ENCODE data around the gene ZFP62. TPM values are rescaled to one million over a fixed set of nuclear protein-coding genes. Genes with fewer than 3 reads are reported as not detected.

The ZFP62 gene
- total RNA-seq, 4 donors from 2014 or later, result 17.7 to 22.8 (median 20.5) TPM

DNA sequence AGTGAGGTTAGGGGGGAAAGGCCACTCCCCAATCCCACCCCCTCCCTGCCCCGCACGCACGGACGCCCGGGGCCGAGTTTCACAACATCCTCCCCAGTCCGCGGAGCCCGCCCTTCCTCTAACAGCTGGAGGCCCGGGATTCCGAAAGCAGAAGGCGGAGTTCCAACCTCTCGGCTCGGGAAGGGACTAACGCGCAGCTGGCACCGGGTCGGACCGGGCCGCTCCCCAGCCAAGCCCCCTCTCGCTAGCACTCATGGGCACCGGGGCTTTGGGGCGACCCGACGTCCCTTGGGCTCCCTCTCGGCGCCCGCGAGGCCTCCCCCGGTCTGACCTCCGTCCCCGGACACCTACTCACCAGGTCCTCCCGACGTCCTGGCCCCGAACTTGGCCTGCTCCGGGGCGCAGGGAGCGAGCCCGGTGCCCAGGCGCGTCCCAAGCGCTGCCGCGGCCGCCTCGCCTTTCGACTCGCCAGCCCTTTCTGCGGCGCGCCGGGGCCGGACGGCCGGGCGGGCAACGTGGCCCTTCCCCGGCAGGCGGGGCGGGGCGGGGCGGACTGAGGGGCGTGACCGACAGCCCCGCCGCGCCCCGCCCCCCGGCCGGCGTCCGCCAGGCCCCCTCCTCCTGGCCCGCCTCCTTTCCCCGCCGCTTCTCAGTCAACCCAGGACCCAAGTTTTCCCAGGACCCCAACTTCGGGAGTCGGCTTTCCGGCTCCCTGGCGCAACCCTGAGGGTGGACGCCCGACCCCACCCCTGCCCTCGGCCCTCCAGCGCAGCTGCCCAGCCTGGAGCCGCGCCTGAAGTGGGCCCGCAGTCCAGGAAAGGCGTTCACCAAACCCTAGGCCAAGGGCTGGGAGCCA is 58.5 kb downstream of the ZFP62 start, which contains the start of gene MGAT1:
TSS of gene MGAT1 (minus strand) at position 482 of the 856 bp plus-strand sequence. CDS start 9,835 bp downstream, outside the sequence.
- TF ChIP-seq POLR2AphosphoS5 (IDR thresholded peaks at IDR 0.05) (peak; percentile 70 to 90), EP300 (IDR thresholded peaks at IDR 0.05) (no peak), POLR2A (IDR thresholded peaks at IDR 0.05; ENCODE audit: low read depth) (peak; percentile 76)
- TF ChIP-seq, protein P1, sequence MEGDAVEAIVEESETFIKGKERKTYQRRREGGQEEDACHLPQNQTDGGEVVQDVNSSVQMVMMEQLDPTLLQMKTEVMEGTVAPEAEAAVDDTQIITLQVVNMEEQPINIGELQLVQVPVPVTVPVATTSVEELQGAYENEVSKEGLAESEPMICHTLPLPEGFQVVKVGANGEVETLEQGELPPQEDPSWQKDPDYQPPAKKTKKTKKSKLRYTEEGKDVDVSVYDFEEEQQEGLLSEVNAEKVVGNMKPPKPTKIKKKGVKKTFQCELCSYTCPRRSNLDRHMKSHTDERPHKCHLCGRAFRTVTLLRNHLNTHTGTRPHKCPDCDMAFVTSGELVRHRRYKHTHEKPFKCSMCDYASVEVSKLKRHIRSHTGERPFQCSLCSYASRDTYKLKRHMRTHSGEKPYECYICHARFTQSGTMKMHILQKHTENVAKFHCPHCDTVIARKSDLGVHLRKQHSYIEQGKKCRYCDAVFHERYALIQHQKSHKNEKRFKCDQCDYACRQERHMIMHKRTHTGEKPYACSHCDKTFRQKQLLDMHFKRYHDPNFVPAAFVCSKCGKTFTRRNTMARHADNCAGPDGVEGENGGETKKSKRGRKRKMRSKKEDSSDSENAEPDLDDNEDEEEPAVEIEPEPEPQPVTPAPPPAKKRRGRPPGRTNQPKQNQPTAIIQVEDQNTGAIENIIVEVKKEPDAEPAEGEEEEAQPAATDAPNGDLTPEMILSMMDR (IDR thresholded peaks at IDR 0.05), result no peak
- H3K4me1 ChIP-seq, result peaks cover 85 to 92% (median 91%) of the 10 kb centered on the region in 4 donors
- 0% methylated on average over 17 of the region's 87 CpGs for WGBS
- H3K36me3 ChIP-seq, result peaks cover 0 to 18% (median 12%) of the 10 kb centered on the region in 4 donors
- peak within 1 kb of the TSS; percentile 86 to 99 (median 94) for H3K4me3 ChIP-seq
- no peaks in the 10 kb centered on the region for H3K27me3 ChIP-seq
- H3K9me3 ChIP-seq, result no peaks in the 10 kb centered on the region
- intact Hi-C loops (cut with DNase I), result no loop called here
- DNase-seq (ENCODE audit: extremely low spot score), result peak; percentile 97
- H3K27ac ChIP-seq (replicated peaks in 1 of 4), result peak within 1 kb of the TSS; percentile 97 to 100 (median 98)

GRCh38 chr5:180801596-180802324 is 59.3 kb downstream of the ZFP62 start:
- TF ChIP-seq POLR2AphosphoS5 (IDR thresholded peaks at IDR 0.05), result no peak
- TF ChIP-seq POLR2A (IDR thresholded peaks at IDR 0.05; ENCODE audit: low read depth), result no peak
- TF ChIP-seq, protein P1 (IDR thresholded peaks at IDR 0.05), result no peak
- TF ChIP-seq EP300 (IDR thresholded peaks at IDR 0.05), result no peak
- Histone ChIP-seq H3K36me3 (peaks cover 0 to 19% (median 9%) of the 10 kb centered on the region in 4 donors), H3K4me3 (peak overlapping the region; percentile 86 to 99 (median 94)), H3K27ac (replicated peaks in 1 of 4) (peak overlapping the region; percentile 97 to 100 (median 98)), H3K9me3 (no peaks in the 10 kb centered on the region), H3K27me3 (no peaks in the 10 kb centered on the region), H3K4me1 (peaks cover 85 to 92% (median 91%) of the 10 kb centered on the region in 4 donors)
- DNase-seq (ENCODE audit: extremely low spot score), result no peak
- 10% methylated on average over 15 of the region's 15 CpGs for WGBS
- intact Hi-C loops (cut with DNase I), result loop anchor here (1.0 kb wide), 1 partner anchor 16 kb away; no protein-coding TSS in a partner anchor

DNA sequence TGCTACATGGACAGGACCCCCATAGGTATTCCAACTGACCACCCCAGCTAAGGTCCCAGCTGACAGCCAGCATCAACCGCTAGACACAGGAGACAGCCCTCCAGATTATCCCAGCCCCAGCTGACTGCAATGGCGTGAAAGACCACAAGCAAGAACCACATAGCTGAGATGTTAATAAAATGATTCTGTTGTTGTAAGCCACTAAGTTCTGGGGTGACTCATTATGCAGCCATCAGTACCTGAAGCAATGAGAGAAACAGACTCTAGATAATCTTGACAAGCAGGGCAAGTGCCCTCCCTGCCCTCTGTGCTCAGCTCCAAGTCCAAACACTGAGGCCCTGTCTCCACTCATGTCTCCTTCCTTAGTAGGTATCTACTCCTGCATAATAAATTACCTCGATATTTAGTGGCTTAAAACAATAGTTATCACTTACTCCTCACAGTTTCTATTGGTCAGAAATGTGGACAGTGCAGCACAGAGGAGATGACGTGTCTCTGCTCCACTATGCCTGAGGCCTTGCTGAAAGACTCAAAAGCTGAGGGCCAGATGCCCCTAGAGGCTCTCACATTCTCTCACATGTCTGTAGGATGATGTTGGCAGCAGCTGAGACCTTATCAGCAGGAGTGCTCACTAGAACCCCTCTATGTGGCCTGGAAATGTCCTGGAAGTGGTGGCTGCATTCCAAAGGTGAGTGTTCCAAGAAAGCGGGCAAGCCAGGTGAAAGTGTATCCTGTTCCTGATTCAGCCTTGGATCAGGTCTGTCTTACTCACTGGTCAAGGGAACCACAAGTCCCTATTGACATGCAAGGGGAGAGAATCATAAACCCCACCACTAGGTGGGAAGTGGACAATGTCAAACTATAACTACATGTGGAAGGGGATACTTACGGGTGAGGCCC is 60.9 kb downstream of the ZFP62 start:
- intact Hi-C loops (cut with DNase I), result no loop called here
- H3K4me1 ChIP-seq, result peaks cover 83 to 91% (median 89%) of the 10 kb centered on the region in 4 donors
- H3K27ac ChIP-seq (replicated peaks in 1 of 4), result peak overlapping the region; percentile 97 to 100 (median 98)
- peaks cover 0 to 22% (median 13%) of the 10 kb centered on the region in 4 donors for H3K36me3 ChIP-seq
- TF ChIP-seq EP300 (IDR thresholded peaks at IDR 0.05) (no peak), POLR2AphosphoS5 (IDR thresholded peaks at IDR 0.05) (no peak), POLR2A (IDR thresholded peaks at IDR 0.05; ENCODE audit: low read depth) (no peak)
- TF ChIP-seq, protein P1 (IDR thresholded peaks at IDR 0.05), result no peak
- 69% methylated on average over 6 of the region's 6 CpGs for WGBS
- no peaks in the 10 kb centered on the region for H3K27me3 ChIP-seq
- peak overlapping the region in 3 of 4 donors; percentile 21 to 98 (median 30) for H3K4me3 ChIP-seq
- DNase-seq (ENCODE audit: extremely low spot score), result no peak
- H3K9me3 ChIP-seq, result no peaks in the 10 kb centered on the region

DNA sequence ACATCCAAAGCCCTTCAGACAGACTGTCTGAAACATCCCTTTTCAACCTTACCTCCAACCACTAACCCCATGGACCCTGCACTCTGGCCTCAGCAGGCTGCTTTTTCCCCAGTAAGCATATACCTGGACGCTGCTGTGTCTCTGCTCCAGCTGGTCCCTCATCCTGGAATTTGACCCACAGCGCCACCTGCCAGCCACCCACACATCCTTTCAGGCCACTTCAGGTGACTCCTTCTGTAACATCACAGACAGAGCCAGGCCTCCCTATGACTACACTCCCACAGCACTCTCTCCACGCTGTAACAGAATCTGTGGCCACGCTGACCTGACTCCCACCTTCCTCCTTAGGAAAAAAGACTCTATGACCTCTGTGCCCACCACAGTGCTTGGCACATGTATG is 61.9 kb downstream of the ZFP62 start:
- Histone ChIP-seq H3K27me3 (no peaks in the 10 kb centered on the region), H3K4me3 (peak overlapping the region in 2 of 4 donors; percentile 4 to 21), H3K4me1 (peaks cover 77 to 89% (median 82%) of the 10 kb centered on the region in 4 donors), H3K9me3 (no peaks in the 10 kb centered on the region), H3K36me3 (peaks cover 0 to 32% (median 15%) of the 10 kb centered on the region in 4 donors), H3K27ac (replicated peaks in 1 of 4) (peak overlapping the region; percentile 97 to 100 (median 98))
- no peak for DNase-seq (ENCODE audit: extremely low spot score)
- intact Hi-C loops (cut with DNase I), result no loop called here
- TF ChIP-seq POLR2A (IDR thresholded peaks at IDR 0.05; ENCODE audit: low read depth) (no peak), POLR2AphosphoS5 (IDR thresholded peaks at IDR 0.05) (no peak), EP300 (IDR thresholded peaks at IDR 0.05) (no peak)
- TF ChIP-seq, protein P1 (IDR thresholded peaks at IDR 0.05), result peak in 1 of 3 experiments; percentile 23
- WGBS, result 73% methylated on average over 4 of the region's 4 CpGs
